ENCODE results near the gene BICDL1. TPM values are rescaled to one million over a fixed set of nuclear protein-coding genes. Genes with fewer than 3 reads are reported as not detected.
A peak's percentile ranks its signal among the peaks of the same experiment; 100 is the strongest.
"Not testable (repeated sequence)": the region's sequence is repeated elsewhere in the genome, so short reads cannot be mapped to it uniquely, and the experiment has no call there.

The BICDL1 gene
- total RNA-seq, 1 donor from 2014 or later = 71.2 TPM

DNA sequence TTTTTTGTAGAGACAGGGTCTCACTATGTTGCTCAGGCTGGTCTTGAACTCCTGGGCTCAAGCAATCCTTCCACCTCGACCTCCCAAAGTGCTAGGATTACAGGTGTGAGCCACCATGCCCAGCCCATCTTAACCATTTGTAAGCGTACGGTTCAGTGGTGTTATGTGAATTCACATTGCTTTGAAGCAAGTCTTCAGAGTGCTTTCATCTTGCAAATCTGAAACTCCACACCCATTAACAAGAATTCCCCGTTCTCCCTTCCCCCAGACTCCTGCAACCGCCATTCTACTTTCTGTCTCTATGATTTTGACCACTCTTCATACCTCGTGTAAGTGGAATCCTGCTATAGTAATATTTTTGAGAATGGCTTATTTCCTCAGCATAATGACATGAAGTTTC lies 24.9 kb upstream of the BICDL1 start:
- TF ChIP-seq POLR2AphosphoS5 (IDR thresholded peaks at IDR 0.05; ENCODE audit: insufficient read depth in 1 of 2, low read depth in 1 of 2) (no peak), POLR2A (IDR thresholded peaks at IDR 0.05) (no peak)
- TF ChIP-seq, protein P1, sequence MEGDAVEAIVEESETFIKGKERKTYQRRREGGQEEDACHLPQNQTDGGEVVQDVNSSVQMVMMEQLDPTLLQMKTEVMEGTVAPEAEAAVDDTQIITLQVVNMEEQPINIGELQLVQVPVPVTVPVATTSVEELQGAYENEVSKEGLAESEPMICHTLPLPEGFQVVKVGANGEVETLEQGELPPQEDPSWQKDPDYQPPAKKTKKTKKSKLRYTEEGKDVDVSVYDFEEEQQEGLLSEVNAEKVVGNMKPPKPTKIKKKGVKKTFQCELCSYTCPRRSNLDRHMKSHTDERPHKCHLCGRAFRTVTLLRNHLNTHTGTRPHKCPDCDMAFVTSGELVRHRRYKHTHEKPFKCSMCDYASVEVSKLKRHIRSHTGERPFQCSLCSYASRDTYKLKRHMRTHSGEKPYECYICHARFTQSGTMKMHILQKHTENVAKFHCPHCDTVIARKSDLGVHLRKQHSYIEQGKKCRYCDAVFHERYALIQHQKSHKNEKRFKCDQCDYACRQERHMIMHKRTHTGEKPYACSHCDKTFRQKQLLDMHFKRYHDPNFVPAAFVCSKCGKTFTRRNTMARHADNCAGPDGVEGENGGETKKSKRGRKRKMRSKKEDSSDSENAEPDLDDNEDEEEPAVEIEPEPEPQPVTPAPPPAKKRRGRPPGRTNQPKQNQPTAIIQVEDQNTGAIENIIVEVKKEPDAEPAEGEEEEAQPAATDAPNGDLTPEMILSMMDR (IDR thresholded peaks at IDR 0.05) = no peak
- H3K4me1 ChIP-seq = no peaks in the 10 kb centered on the region
- intact Hi-C loops (cut with DNase I) = no loop called here
- no peaks in the 10 kb centered on the region for H3K27me3 ChIP-seq
- no peak overlapping the region for H3K4me3 ChIP-seq
- no peak overlapping the region for H3K27ac ChIP-seq
- no peaks in the 10 kb centered on the region for H3K36me3 ChIP-seq
- no peak for DNase-seq (ENCODE audit: extremely low spot score in 2 of 2)
- H3K9me3 ChIP-seq = no peaks in the 10 kb centered on the region

DNA sequence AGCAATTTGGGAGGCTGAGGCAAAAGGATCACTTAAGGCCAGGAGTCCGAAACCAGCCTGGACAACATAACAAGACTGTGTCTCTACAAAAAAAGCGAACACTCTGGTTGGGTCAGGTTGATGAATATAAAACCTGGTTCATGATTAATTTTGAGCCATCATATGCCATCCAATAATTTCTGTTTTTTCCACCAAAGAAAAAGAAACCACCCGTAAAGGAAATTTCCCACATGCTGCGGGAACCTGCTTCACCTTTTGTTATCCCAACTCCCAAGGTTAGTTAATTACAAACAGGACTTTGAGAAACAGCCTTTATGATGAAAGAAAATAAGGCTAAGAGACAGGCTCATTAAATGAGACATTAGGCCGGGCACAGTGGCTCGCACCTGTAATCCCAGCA lies 24.1 kb upstream of the BICDL1 start:
- H3K9me3 ChIP-seq = no peaks in the 10 kb centered on the region
- intact Hi-C loops (cut with DNase I) = no loop called here
- H3K4me1 ChIP-seq = no peaks in the 10 kb centered on the region
- no peaks in the 10 kb centered on the region for H3K27me3 ChIP-seq
- no peaks in the 10 kb centered on the region for H3K36me3 ChIP-seq
- TF ChIP-seq POLR2AphosphoS5 (IDR thresholded peaks at IDR 0.05; ENCODE audit: insufficient read depth in 1 of 2, low read depth in 1 of 2) (no peak), POLR2A (IDR thresholded peaks at IDR 0.05) (no peak)
- TF ChIP-seq, protein P1 (IDR thresholded peaks at IDR 0.05) = no peak
- no peak overlapping the region for H3K27ac ChIP-seq
- no peak for DNase-seq (ENCODE audit: extremely low spot score in 2 of 2)
- H3K4me3 ChIP-seq = no peak overlapping the region

DNA sequence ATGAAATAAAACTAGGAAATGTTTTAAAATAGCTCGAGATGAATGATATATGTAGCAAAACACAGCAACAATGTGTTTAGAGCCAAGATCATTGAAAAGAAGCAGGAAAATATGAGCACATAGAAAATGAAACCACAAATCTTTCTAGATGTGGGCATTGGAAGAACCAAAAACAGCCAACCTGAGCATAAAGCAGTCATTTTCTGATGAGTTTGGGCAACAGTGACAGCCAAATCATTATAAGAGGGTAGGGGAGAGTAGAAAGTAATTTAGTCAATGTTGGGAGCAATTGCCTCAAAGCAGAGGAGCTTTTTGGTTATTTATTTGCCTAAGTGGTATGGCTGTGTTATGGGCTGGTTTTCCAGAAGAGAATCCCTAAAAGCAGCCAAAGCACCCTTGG lies 8.8 kb upstream of the BICDL1 start:
- TF ChIP-seq POLR2A (IDR thresholded peaks at IDR 0.05) = no peak
- H3K36me3 ChIP-seq = no peaks in the 10 kb centered on the region
- intact Hi-C loops (cut with DNase I) = no loop called here
- no peak overlapping the region for H3K4me3 ChIP-seq
- no peaks in the 10 kb centered on the region for H3K27me3 ChIP-seq
- H3K27ac ChIP-seq = no peak overlapping the region
- no peaks in the 10 kb centered on the region for H3K9me3 ChIP-seq
- DNase-seq (ENCODE audit: extremely low spot score in 2 of 2) = no peak
- no peaks in the 10 kb centered on the region for H3K4me1 ChIP-seq

DNA sequence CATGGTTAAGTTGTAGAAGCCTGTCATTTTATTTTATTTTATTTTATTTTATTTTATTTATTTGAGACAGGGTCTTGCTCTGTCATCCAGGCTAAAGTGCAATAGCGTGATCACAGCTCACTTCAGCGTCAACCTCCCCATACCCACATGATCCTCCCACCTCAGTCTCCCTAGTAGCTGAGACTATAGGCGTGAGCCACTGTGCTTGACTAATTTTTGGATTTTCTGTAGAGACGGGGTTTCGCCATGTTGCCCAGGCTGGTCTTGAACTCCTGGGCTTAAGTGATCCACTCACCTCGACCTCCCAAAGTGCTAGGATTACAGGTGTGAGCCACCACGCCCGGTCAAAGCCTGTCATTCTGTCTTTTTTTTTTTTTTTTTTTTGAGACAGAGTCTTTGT lies 8.3 kb upstream of the BICDL1 start:
- intact Hi-C loops (cut with DNase I); H3K9me3 ChIP-seq; H3K27ac ChIP-seq; H3K36me3 ChIP-seq; DNase-seq (ENCODE audit: extremely low spot score in 2 of 2); H3K4me1 ChIP-seq; H3K27me3 ChIP-seq; H3K4me3 ChIP-seq: not testable (repeated sequence)

DNA sequence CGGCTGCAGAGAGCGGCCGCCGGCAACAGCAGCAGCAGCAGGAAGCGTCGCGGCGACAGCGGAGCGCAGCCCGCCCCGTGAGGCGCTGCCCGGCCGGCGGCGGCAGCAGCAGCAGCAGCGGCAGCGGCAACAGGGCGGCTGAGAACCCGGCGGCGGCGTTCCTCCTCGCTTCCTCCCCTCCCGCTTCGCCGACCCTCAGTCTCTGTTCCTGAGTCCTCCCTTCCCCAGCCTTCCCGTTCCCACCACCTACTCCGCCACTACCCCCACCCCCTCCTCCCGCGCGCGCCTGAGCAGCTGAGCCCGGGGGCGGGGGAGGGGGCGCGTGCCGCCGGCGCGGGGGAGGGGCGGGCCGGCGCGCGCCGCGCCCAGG lies 310 bp downstream of the BICDL1 start:
- peaks cover 18% of the 10 kb centered on the region for H3K4me1 ChIP-seq
- intact Hi-C loops (cut with DNase I) = no loop called here
- H3K4me3 ChIP-seq = peak overlapping the region; percentile 51
- H3K27me3 ChIP-seq = no peaks in the 10 kb centered on the region
- peak overlapping the region; percentile 61 for H3K27ac ChIP-seq
- DNase-seq (ENCODE audit: extremely low spot score in 2 of 2) = no peak
- no peaks in the 10 kb centered on the region for H3K9me3 ChIP-seq
- TF ChIP-seq POLR2A (IDR thresholded peaks at IDR 0.05) (no peak), POLR2AphosphoS5 (IDR thresholded peaks at IDR 0.05; ENCODE audit: insufficient read depth in 1 of 2, low read depth in 1 of 2) (no peak)
- TF ChIP-seq, protein P1 (IDR thresholded peaks at IDR 0.05) = no peak
- H3K36me3 ChIP-seq = no peaks in the 10 kb centered on the region

DNA sequence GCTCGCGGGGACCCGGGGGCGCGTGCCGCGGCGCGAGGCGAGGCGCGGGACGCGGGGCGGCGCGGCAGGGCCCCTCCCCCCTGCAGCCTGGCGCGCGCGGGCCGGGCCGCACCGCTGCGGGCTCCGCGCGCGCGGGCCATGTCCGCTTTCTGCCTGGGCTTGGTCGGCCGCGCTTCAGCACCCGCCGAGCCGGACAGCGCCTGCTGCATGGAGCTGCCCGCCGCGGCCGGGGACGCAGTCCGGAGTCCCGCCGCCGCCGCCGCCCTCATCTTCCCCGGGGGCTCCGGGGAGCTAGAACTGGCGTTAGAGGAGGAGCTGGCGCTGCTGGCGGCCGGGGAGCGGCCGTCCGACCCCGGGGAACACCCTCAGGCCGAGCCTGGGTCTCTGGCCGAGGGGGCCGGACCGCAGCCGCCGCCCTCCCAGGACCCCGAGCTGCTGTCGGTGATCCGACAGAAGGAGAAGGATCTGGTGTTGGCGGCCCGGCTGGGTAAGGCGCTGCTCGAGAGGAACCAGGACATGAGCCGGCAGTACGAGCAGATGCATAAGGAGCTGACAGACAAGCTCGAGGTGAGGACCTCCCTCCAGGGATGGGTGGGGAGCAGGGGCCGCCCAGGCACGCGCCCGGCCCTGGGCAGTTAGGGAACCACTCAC lies 820 bp downstream of the BICDL1 start:
- Histone ChIP-seq H3K4me3 (peak overlapping the region; percentile 51 to 53), H3K9me3 (no peaks in the 10 kb centered on the region), H3K27me3 (no peaks in the 10 kb centered on the region), H3K36me3 (no peaks in the 10 kb centered on the region), H3K27ac (no peak overlapping the region), H3K4me1 (peaks cover 18% of the 10 kb centered on the region)
- DNase-seq (ENCODE audit: extremely low spot score in 2 of 2) = no peak
- TF ChIP-seq POLR2AphosphoS5 (IDR thresholded peaks at IDR 0.05; ENCODE audit: insufficient read depth in 1 of 2, low read depth in 1 of 2) (no peak), POLR2A (IDR thresholded peaks at IDR 0.05) (no peak)
- TF ChIP-seq, protein P1 (IDR thresholded peaks at IDR 0.05) = no peak
- intact Hi-C loops (cut with DNase I) = no loop called here

Data from vagina (tissue), 2 donors.